Right ventricle myocardium superior (tissue), 1 donor: ENCODE measurements around the gene GNG8. TPM values are rescaled to one million over a fixed set of nuclear protein-coding genes. Genes with fewer than 3 reads are reported as not detected.

Experiments used
- ATAC-seq: fragments of 200-7000 bp; cut with Tn5 transposase; one replicate; pipeline ENCODE4 v1.9.1; 2020; ENCODE audit warnings: mild to moderate bottlenecking; ENCODE audit not compliant: poor library complexity
- DNase-seq: peaks from one replicate; pipeline ENCODE4 v3.0.0-alpha.2; 2020
- intact Hi-C: fragments of 100-400 bp; cut with DNase I; formaldehyde crosslinking; loops from one replicate; pipeline ENCODE4 v1.11.2; 2022
- total RNA-seq: library from RNA; stranded (reverse); fragmentation: NEBNext Ultra II Directional; extraction: Animal tissue kit (Norgen Biotek cat#: 25700); gene quantifications from one replicate; pipeline ENCODE4 v1.2.1, GENCODE V29; 2021
- donor health status: DM: no; HTN: yes; CAD: no; lungs with severe emphysema.

The GNG8 gene
- total RNA-seq, 1 donor from 2014 or later, result not detected

- ATAC-seq (no peak), DNase-seq (no peak)
- intact Hi-C loops, result no loop called here
Measured at GRCh38 chr19:46591254-46591653, 44.7 kb downstream of the GNG8 start.

- ATAC-seq, result no peak
- intact Hi-C loops, result no loop called here
Measured at GRCh38 chr19:46587861-46588260, 48.1 kb downstream of the GNG8 start.

GRCh38 chr19:46586294-46586693 lies 49.7 kb downstream of the GNG8 start:
- intact Hi-C loops, result no loop called here
- DNase-seq, result no peak
- ATAC-seq, result no peak

More at GRCh38 chr19:46587861-46588260, 48.1 kb downstream of the GNG8 start:
- DNase-seq, result no peak

- DNase-seq (no peak), ATAC-seq (no peak)
- intact Hi-C loops, result no loop called here
Measured at GRCh38 chr19:46585539-46585938, 50.5 kb downstream of the GNG8 start.

Other genes starting within 250 kb of the GNG8 start
- 28.1 TPM for gene CCDC8, start 222.6 kb downstream of the GNG8 start, total RNA-seq
- not detected for gene PNMA8C, start 207.3 kb downstream of the GNG8 start, total RNA-seq
- gene PNMA8A, start 164.6 kb downstream of the GNG8 start, total RNA-seq, result 7.3 TPM
- gene PNMA8B, start 140.3 kb downstream of the GNG8 start, total RNA-seq, result 0.65 TPM
- 326 TPM for gene CALM3, start 34.9 kb downstream of the GNG8 start, total RNA-seq
- 2.6 TPM for gene PTGIR, start 11.1 kb downstream of the GNG8 start, total RNA-seq
- gene DACT3, start 25.0 kb upstream of the GNG8 start, total RNA-seq, result 15.2 TPM
- 10.1 TPM for gene PRKD2, start 80.9 kb upstream of the GNG8 start, total RNA-seq
- 13.9 TPM for gene FKRP, start 109.9 kb upstream of the GNG8 start, total RNA-seq
- 38.4 TPM for gene STRN4, start 110.2 kb upstream of the GNG8 start, total RNA-seq
- gene SLC1A5, start 152.4 kb upstream of the GNG8 start, total RNA-seq, result 7.0 TPM
- gene AP2S1, start 214.6 kb upstream of the GNG8 start, total RNA-seq, result 78.0 TPM
- gene ARHGAP35, start 224.8 kb upstream of the GNG8 start, total RNA-seq, result 62.6 TPM